K562 treated with DMSO at 1 percent for 12 hours (cell line): ENCODE results near the gene NR2F1. TPM values are rescaled to one million over a fixed set of nuclear protein-coding genes. Genes with fewer than 3 reads are reported as not detected.

Experiments used
- total RNA-seq: library from RNA; unstranded; fragments of 300-600 nt; gene quantifications from 2 replicates; pipeline ENCODE4 v1.2.3, GENCODE V29; 2022; ENCODE audit not compliant: insufficient read depth

Gene NR2F1
- total RNA-seq = not detected in 2 replicates

DNA sequence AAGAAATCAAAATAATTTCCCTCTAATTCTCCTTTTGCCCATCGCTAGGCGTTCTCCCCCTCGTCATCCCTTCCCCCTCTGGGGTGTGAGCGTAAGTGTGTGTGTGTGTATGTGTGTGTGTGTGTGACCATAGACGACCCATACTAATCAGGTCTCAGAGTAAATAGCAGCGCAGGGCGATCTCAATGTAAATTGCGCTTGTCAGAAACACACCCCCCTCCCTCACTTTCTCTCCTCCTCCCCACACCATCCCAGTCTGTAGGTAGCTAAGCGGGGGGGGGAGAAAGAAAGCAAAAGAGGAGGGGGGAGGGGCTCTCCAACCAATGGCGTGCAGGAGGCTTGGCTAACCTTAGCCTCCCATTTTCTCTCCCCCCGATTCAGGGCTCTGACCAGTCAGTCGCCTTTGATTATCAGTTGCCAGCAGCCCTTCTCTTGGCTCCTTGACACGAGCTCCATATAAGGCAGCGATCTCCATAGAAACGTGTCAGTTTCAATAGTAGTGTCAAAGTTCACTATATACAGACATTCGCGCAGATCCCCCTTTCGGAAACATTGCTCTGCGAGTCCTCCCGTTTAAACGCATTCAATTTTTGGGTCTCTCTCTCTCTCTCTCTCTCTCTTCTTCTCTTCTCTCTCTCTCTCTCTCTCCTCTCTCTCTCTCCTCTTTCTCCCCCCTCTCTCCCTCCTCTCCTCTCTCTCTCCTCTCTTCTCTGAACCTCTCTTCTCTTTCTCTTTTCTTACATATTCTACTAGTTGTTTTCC is at the start of gene NR2F1:
Gene NR2F1, plus strand, starts transcription at position 546 of the 762 bp plus-strand sequence. CDS start 1,802 bp downstream, outside the sequence.

DNA sequence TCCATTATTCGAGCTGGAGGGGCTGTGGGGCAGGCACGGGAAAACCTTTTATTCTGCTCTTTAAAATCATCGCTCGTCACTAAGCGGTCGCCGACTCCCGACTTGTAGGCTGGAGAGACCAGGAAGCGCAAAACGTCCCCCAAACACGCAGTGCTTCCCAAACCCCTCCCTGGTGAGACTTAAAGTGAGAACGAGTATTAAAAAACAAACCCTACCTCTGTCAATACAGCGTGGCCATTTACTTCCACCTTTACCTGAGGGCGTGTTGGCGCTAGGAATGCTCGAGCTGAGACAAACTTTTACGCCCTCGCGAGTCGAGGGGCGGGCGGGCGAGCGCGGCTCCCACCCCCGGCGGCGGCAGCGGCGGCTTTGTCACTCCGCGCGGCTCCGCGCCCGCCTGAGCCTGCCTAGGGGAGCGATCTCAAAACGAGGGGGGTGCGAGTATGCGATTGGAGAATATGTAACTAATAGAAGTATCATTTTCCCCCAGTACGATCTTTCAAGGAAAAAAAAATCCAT is 2.0 kb upstream of the NR2F1 start, which contains the start of gene NR2F1-AS1:
Gene NR2F1-AS1, minus strand, starts transcription at position 293 of the 519 bp plus-strand sequence.

Other genes with a start within 250 kb of the NR2F1 start
- not detected in 2 replicates for gene NR2F1-AS1, start 2.0 kb upstream of the NR2F1 start, total RNA-seq
- not detected in 2 replicates for gene POU5F2, start 158.4 kb downstream of the NR2F1 start, total RNA-seq